Ramos (cell line): ENCODE data around the gene WDR45.

Experiments
- in situ Hi-C: fragments of 300-500 bp; cut with MboI; formaldehyde crosslinking; loops from one replicate; pipeline ENCODE4 v1.14.3; 2022; ENCODE audit warnings: low sequenced_read_pairs; ENCODE audit not compliant: unreplicated experiment

WDR45 gene

GRCh38 chrX:49053223-49054072, 26.2 kb downstream of the WDR45 start:
- in situ Hi-C loops = no loop called here

- in situ Hi-C loops = loop anchor here (10.0 kb wide), 1 partner anchor 79 kb away; no protein-coding TSS in a partner anchor
Measured at GRCh38 chrX:49043987-49044281, 35.8 kb downstream of the WDR45 start.

- in situ Hi-C loops = loop anchor here (10.0 kb wide), 1 partner anchor 79 kb away; no protein-coding TSS in a partner anchor
Measured at GRCh38 chrX:49043220-49043986, 36.3 kb downstream of the WDR45 start, which contains the start of gene TFE3. Gene TFE3 (minus strand): TSS chrX:49043357. CDS start chrX:49043226, 131 bp downstream.

DNA sequence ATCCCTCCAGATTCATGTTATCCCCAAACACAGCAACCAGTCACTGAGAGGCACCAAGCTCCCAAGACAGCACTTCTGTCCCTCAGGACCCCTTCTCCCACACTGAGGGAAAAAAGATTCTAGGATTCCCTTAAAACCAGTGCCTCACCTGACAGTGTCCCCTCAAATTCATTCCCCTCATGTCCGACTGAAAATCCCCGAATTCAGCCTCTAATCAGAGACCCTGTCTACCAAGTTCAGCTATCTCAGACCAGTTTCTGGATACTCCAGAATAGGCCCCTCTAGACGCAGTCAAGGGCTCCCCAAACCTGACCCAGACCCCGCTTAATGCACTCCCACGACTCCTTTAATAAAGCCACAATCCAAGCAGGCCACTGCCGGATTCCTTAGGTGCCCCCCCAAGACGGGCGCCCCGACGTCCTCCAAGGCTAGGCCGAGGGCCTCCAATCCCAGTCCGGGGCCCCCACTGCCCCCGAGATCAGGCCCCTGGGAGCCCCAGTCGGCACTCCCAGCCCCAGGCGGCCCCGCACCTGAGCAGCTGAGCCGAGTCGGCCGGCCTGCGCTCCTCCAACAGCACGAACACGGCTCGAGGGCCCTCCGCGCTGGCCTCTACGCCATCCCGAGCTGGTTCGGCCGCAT, 37.0 kb downstream of the WDR45 start:
- in situ Hi-C loops = loop anchor here (10.0 kb wide), 1 partner anchor 78 kb away; no protein-coding TSS in a partner anchor

GRCh38 chrX:49041744-49042580, 37.7 kb downstream of the WDR45 start:
- in situ Hi-C loops = loop anchor here (10.0 kb wide), 1 partner anchor 77 kb away; no protein-coding TSS in a partner anchor

DNA sequence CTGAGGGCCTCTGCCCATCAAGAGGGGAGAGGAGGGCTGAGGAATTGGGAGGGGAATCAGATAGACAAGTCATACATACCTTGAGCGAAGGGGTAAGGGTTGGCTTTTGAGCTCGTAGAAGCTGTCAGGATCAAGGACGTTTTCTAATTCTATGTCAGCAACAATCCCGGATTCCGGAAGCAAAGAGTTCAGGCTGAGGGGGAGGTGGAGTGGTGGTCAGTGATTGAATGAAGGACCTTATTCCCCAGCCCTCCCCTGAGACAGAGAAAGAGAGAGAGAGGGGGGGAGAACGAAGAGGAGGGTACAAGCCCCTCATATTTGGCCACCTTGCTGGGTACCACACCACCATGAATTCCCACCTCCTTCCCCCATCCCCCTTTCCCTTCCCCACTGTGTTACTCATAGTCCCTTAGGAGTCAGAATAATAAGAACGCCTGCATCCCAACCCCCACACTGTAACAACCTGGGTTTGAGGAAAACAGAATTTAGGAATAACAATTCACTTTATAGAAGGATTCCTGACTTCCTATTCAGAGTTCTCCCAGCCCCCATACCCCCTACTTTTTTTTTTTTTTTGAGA, 39.2 kb downstream of the WDR45 start:
- in situ Hi-C loops = loop anchor here (10.0 kb wide), 1 partner anchor 76 kb away; no protein-coding TSS in a partner anchor

GRCh38 chrX:49039598-49040375, 39.9 kb downstream of the WDR45 start:
- in situ Hi-C loops = loop anchor here (10.0 kb wide), 1 partner anchor 75 kb away; no protein-coding TSS in a partner anchor

GRCh38 chrX:49037883-49038475, 41.7 kb downstream of the WDR45 start:
- in situ Hi-C loops = no loop called here

- in situ Hi-C loops = no loop called here
Measured at GRCh38 chrX:49030283-49030682, 49.4 kb downstream of the WDR45 start.

DNA sequence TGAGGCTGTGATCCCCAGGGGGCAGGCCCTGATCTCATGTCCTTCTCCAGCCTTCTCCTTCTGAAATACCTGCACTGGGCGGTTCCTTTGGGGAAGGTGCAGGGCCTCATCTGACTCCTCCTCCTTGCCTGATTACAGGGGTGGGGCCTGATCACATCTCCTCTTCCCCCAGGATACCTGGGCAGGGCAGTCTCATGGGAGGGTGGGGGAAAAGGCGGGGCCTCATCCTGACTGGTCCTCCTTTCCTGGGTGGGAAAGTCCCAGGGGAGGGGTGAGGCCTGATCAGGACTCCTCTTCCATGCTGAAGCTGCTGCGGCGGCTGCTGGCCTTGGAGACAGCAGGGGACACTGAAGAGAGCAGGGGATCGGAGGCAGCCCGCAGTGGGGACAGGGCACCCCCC, 49.8 kb downstream of the WDR45 start:
- in situ Hi-C loops = no loop called here
